Measurements from ENCODE around the gene NADK2. TPM values are rescaled to one million over a fixed set of nuclear protein-coding genes. Genes with fewer than 3 reads are reported as not detected.

Gene NADK2
- total RNA-seq, 3 donors from 2014 or later: 27.4 to 31.8 (median 27.9) TPM

- TF ChIP-seq POLR2AphosphoS5 (IDR thresholded peaks at IDR 0.05) (no peak), CTCF (IDR thresholded peaks at IDR 0.05) (no peak), POLR2A (IDR thresholded peaks at IDR 0.05) (no peak)
- H3K4me3 ChIP-seq: no peak overlapping the region
- no peak for DNase-seq (ENCODE audit: low spot score in 2 of 2)
- H3K27me3 ChIP-seq: no peaks in the 10 kb centered on the region
- no peaks in the 10 kb centered on the region for H3K36me3 ChIP-seq
- no peak overlapping the region for H3K27ac ChIP-seq
- no peaks in the 10 kb centered on the region for H3K9me3 ChIP-seq
- H3K4me1 ChIP-seq: no peaks in the 10 kb centered on the region
- intact Hi-C loops (cut with DNase I; ENCODE audit: low total_unique reads): no loop called here
These were observed 11.8 kb upstream of the NADK2 start for GRCh38 chr5:36253575-36253974.

- intact Hi-C loops (cut with DNase I; ENCODE audit: low total_unique reads): no loop called here
These were observed 11.1 kb upstream of the NADK2 start for GRCh38 chr5:36252722-36253365.

GRCh38 chr5:36251218-36251617, 9.5 kb upstream of the NADK2 start:
- no peak overlapping the region for H3K27ac ChIP-seq
- DNase-seq (ENCODE audit: low spot score in 2 of 2): no peak
- H3K4me3 ChIP-seq: no peak overlapping the region
- TF ChIP-seq POLR2A (IDR thresholded peaks at IDR 0.05) (no peak), POLR2AphosphoS5 (IDR thresholded peaks at IDR 0.05) (no peak), CTCF (IDR thresholded peaks at IDR 0.05) (no peak)
- no peaks in the 10 kb centered on the region for H3K36me3 ChIP-seq
- H3K27me3 ChIP-seq: no peaks in the 10 kb centered on the region
- intact Hi-C loops (cut with DNase I; ENCODE audit: low total_unique reads): no loop called here
- H3K4me1 ChIP-seq: no peaks in the 10 kb centered on the region
- no peaks in the 10 kb centered on the region for H3K9me3 ChIP-seq

More at GRCh38 chr5:36252722-36253365, 11.1 kb upstream of the NADK2 start:
- Histone ChIP-seq H3K36me3 (no peaks in the 10 kb centered on the region), H3K4me3 (no peak overlapping the region), H3K27ac (no peak overlapping the region), H3K9me3 (no peaks in the 10 kb centered on the region), H3K27me3 (no peaks in the 10 kb centered on the region), H3K4me1 (no peaks in the 10 kb centered on the region)
- TF ChIP-seq POLR2A (IDR thresholded peaks at IDR 0.05): no peak
- no peak for TF ChIP-seq CTCF (IDR thresholded peaks at IDR 0.05)
- no peak for TF ChIP-seq POLR2AphosphoS5 (IDR thresholded peaks at IDR 0.05)
- DNase-seq (ENCODE audit: low spot score in 2 of 2): no peak

GRCh38 chr5:36250427-36250826, 8.7 kb upstream of the NADK2 start:
- no peak overlapping the region for H3K27ac ChIP-seq
- intact Hi-C loops (cut with DNase I; ENCODE audit: low total_unique reads): no loop called here
- no peaks in the 10 kb centered on the region for H3K9me3 ChIP-seq
- H3K36me3 ChIP-seq: no peaks in the 10 kb centered on the region
- H3K4me1 ChIP-seq: no peaks in the 10 kb centered on the region
- no peak for DNase-seq (ENCODE audit: low spot score in 2 of 2)
- H3K4me3 ChIP-seq: no peak overlapping the region
- H3K27me3 ChIP-seq: no peaks in the 10 kb centered on the region
- TF ChIP-seq POLR2AphosphoS5 (IDR thresholded peaks at IDR 0.05): no peak
- TF ChIP-seq POLR2A (IDR thresholded peaks at IDR 0.05): no peak
- TF ChIP-seq CTCF (IDR thresholded peaks at IDR 0.05): no peak

GRCh38 chr5:36246036-36246800, 4.5 kb upstream of the NADK2 start:
- no peak overlapping the region for H3K4me3 ChIP-seq
- TF ChIP-seq POLR2A (IDR thresholded peaks at IDR 0.05): no peak
- no peak for TF ChIP-seq CTCF (IDR thresholded peaks at IDR 0.05)
- no peak for TF ChIP-seq POLR2AphosphoS5 (IDR thresholded peaks at IDR 0.05)
- DNase-seq (ENCODE audit: low spot score in 2 of 2): no peak
- no peaks in the 10 kb centered on the region for H3K9me3 ChIP-seq
- H3K27ac ChIP-seq: no peak overlapping the region
- H3K36me3 ChIP-seq: no peaks in the 10 kb centered on the region
- no peaks in the 10 kb centered on the region for H3K4me1 ChIP-seq
- intact Hi-C loops (cut with DNase I; ENCODE audit: low total_unique reads): no loop called here
- H3K27me3 ChIP-seq: no peaks in the 10 kb centered on the region
